SK-N-SH (cell line): ENCODE results near the gene MSN. TPM values are rescaled to one million over a fixed set of nuclear protein-coding genes. Genes with fewer than 3 reads are reported as not detected.

ENCODE experiments used
- CTCF ChIA-PET: fragments of 300-600, 350-600 bp; formaldehyde crosslinking; extraction: SDS; loops from one replicate; lab custom pipeline; 2021; lab: Yijun Ruan, JAX
- POLR2A ChIA-PET: fragments of 350-600 bp; sonication (Branson Sonifier 250); formaldehyde crosslinking; extraction: SDS; loops from one replicate; lab custom pipeline; 2020; ENCODE audit warnings: antibody characterized with exemption, inconsistent platforms; lab: Yijun Ruan, JAX
- DNase-seq: peaks from one replicate; pipeline ENCODE4 v3.0.0; 2012
- H2AFZ ChIP-seq: fragments of 200-600 bp; sonication (generic); 2 replicates; pipeline ENCODE4 v1.8.1; 2016; ENCODE audit warnings: antibody characterized with exemption, mild to moderate bottlenecking, low read depth
- H3F3A ChIP-seq: fragments of 200-600 bp; sonication (generic); replicated peaks from 2 replicates; pipeline ENCODE3; 2016; ENCODE audit warnings: antibody characterized with exemption, mild to moderate bottlenecking; ENCODE audit not compliant: insufficient read depth
- H3K27ac ChIP-seq, 2 experiments: fragments of 200-500 bp in 1 of 2; fragments of 200-600 bp in 1 of 2; sonication (Bioruptor generic) in 1 of 2; sonication (generic), shearing (Covaris generic) in 1 of 2; 2 replicates each; pipeline versions ENCODE4 v1.5.1 to v1.6.1; 2014 to 2016; ENCODE audit warnings: low read depth in 2 of 2, inconsistent platforms in 1 of 2, low read length in 1 of 2, mild to moderate bottlenecking in 1 of 2, mixed read lengths in 1 of 2
- H3K27me3 ChIP-seq: fragments of 200-600 bp; sonication (generic), shearing (Covaris generic); 2 replicates; pipeline ENCODE4 v1.6.1; 2016; ENCODE audit warnings: mixed run types; ENCODE audit not compliant: insufficient read depth
- H3K36me3 ChIP-seq, 2 experiments: fragments of 200-500 bp in 1 of 2; fragments of 200-600 bp in 1 of 2; sonication (Bioruptor generic) in 1 of 2; sonication (generic) in 1 of 2; replicated peaks in 1 of 2; 2 replicates each; pipeline versions ENCODE3 to v1.5.1; 2014 to 2016; ENCODE audit warnings: low read length in 1 of 2, mild to moderate bottlenecking in 1 of 2; ENCODE audit not compliant: insufficient read depth in 2 of 2, control insufficient read depth in 1 of 2
- H3K4me1 ChIP-seq, 2 experiments: fragments of 200-500 bp in 1 of 2; fragments of 200-600 bp in 1 of 2; sonication (Bioruptor generic) in 1 of 2; sonication (generic), shearing (Covaris generic) in 1 of 2; 2 replicates each; pipeline versions ENCODE4 v1.5.1 to v1.6.1; 2014 to 2016; ENCODE audit warnings: low read depth in 1 of 2, low read length in 1 of 2, mixed run types in 1 of 2; ENCODE audit not compliant: insufficient read depth in 2 of 2, control insufficient read depth in 1 of 2
- H3K4me2 ChIP-seq: fragments of 200-600 bp; sonication (generic), shearing (Covaris generic); 2 replicates; pipeline ENCODE4 v1.6.1; 2017; ENCODE audit warnings: mixed run types
- H3K4me3 ChIP-seq, 2 experiments: fragments of 200-500 bp in 1 of 2; fragments of 200-600 bp in 1 of 2; sonication (Bioruptor generic) in 1 of 2; sonication (generic), shearing (Covaris generic) in 1 of 2; 2 replicates each; pipeline versions ENCODE4 v1.5.1 to v1.8.1; 2014 to 2016; ENCODE audit warnings: low read depth in 2 of 2, inconsistent platforms in 1 of 2, low read length in 1 of 2, mild to moderate bottlenecking in 1 of 2, mixed read lengths in 1 of 2, moderate library complexity in 1 of 2
- H3K79me2 ChIP-seq: fragments of 200-600 bp; sonication (generic); 2 replicates; pipeline ENCODE4 v1.8.1; 2017; ENCODE audit warnings: mild to moderate bottlenecking; ENCODE audit not compliant: insufficient read depth
- H3K9ac ChIP-seq: fragments of 200-600 bp; sonication (generic); 2 replicates; pipeline ENCODE4 v1.6.1; 2017; ENCODE audit warnings: mixed run types
- H3K9me2 ChIP-seq: fragments of 200-600 bp; sonication (generic); 2 replicates; pipeline ENCODE4 v1.6.1; 2017; ENCODE audit warnings: mixed run types
- H3K9me3 ChIP-seq: fragments of 200-600 bp; sonication (generic); 2 replicates; pipeline ENCODE4 v1.6.1; 2017; ENCODE audit warnings: mixed run types, mild to moderate bottlenecking, moderate library complexity
- H4K20me1 ChIP-seq: fragments of 200-600 bp; sonication (generic); 2 replicates; pipeline ENCODE4 v1.6.1; 2017; ENCODE audit warnings: mild to moderate bottlenecking, mixed run types; ENCODE audit not compliant: insufficient read depth
- CHD2 ChIP-seq: fragments of 150-350 bp; IDR thresholded peaks from 2 replicates; pipeline ENCODE4 v1.6.1; 2018; ENCODE audit warnings: low read length; ENCODE audit not compliant: partially characterized antibody
- ELF1 ChIP-seq: IDR thresholded peaks from 2 replicates; pipeline ENCODE4 v1.4.0; 2012
- EZH2phosphoT487 ChIP-seq: fragments of 200-600 bp; sonication (generic); IDR thresholded peaks from 2 replicates; pipeline ENCODE4 v1.6.1; 2017; ENCODE audit warnings: low read depth, mixed run types, mild to moderate bottlenecking, antibody characterized with exemption, moderate library complexity, borderline replicate concordance
- FOSL2 ChIP-seq: IDR thresholded peaks from 2 replicates; pipeline ENCODE4 v1.4.0; 2012; ENCODE audit warnings: low read depth, mild to moderate bottlenecking, moderate library complexity, borderline replicate concordance
- FOXM1 ChIP-seq: IDR thresholded peaks from 2 replicates; pipeline ENCODE4 v1.4.0; 2012; ENCODE audit warnings: low read depth, mild to moderate bottlenecking
- GABPA ChIP-seq: IDR thresholded peaks from 2 replicates; pipeline ENCODE4 v1.4.0; 2012; ENCODE audit warnings: low read depth, mild to moderate bottlenecking
- GATA2 ChIP-seq: sonication (generic); formaldehyde crosslinking; IDR thresholded peaks from 2 replicates; pipeline ENCODE4 v1.5.0; 2020; ENCODE audit warnings: mild to moderate bottlenecking, missing genetic modification reagents
- MXI1 ChIP-seq: IDR thresholded peaks from 2 replicates; pipeline ENCODE4 v1.6.1; 2012; ENCODE audit warnings: mild to moderate bottlenecking, low read depth, low read length, improper control_type of control experiment
- NFIC ChIP-seq: IDR thresholded peaks from 2 replicates; pipeline ENCODE4 v1.4.0; 2012; ENCODE audit warnings: borderline replicate concordance
- NRF1 ChIP-seq: IDR thresholded peaks from 2 replicates; pipeline ENCODE4 v1.6.1; 2012; ENCODE audit warnings: low read depth, mild to moderate bottlenecking, low read length
- POLR2AphosphoS5 ChIP-seq: IDR thresholded peaks from 2 replicates; pipeline ENCODE4 v1.6.1; 2012; ENCODE audit warnings: low read depth, low read length
- RAD21 ChIP-seq: IDR thresholded peaks from 2 replicates; pipeline ENCODE4 v1.6.1; 2012; ENCODE audit warnings: mild to moderate bottlenecking, low read length
- TAF1 ChIP-seq: IDR thresholded peaks from 2 replicates; pipeline ENCODE4 v1.6.1; 2012; ENCODE audit warnings: low read depth, mild to moderate bottlenecking, low read length, moderate library complexity, borderline replicate concordance
- YY1 ChIP-seq: IDR thresholded peaks from 2 replicates; pipeline ENCODE4 v1.4.0; 2012; ENCODE audit warnings: low read depth, mild to moderate bottlenecking
- WGBS: methylation state at CpG from one replicate; pipeline ENCODE4 v1.1.6; 2017; ENCODE audit warnings: low lambda C conversion rate; 5-methylcytosine and 5-hydroxymethylcytosine counted together
- polyA plus RNA-seq, 3 experiments: library from polyadenylated mRNA; depleted of rRNA; stranded (reverse); fragments of >200 nt; gene quantifications; 2 replicates each; pipeline ENCODE4 v1.2.3, GENCODE V29; 2012
- TF ChIP-seq, protein P1 (sequence below): IDR thresholded peaks from 2 replicates; pipeline ENCODE4 v1.6.1; 2012; ENCODE audit warnings: mild to moderate bottlenecking, low read depth, low read length, moderate library complexity
- TF ChIP-seq, protein P2 (sequence below): IDR thresholded peaks from 2 replicates; pipeline ENCODE4 v1.4.0; 2012; ENCODE audit warnings: low read depth
- TF ChIP-seq, protein P3 (sequence below): IDR thresholded peaks from 2 replicates; pipeline ENCODE4 v1.4.0; 2012; ENCODE audit warnings: low read depth, borderline replicate concordance
- TF ChIP-seq, protein P4 (sequence below): fragments of 200-600 bp; sonication (generic); IDR thresholded peaks from 2 replicates; pipeline ENCODE4 v1.6.1; 2017; ENCODE audit warnings: antibody characterized with exemption, mild to moderate bottlenecking, moderate library complexity
- TF ChIP-seq, protein P5 (sequence below): IDR thresholded peaks from 2 replicates; pipeline ENCODE4 v1.4.0; 2012; ENCODE audit warnings: low read depth, borderline replicate concordance

MSN gene
- polyA plus RNA-seq, 1 of the 3 experiments (the other 2 are of a cell fraction): 189 TPM

DNA sequence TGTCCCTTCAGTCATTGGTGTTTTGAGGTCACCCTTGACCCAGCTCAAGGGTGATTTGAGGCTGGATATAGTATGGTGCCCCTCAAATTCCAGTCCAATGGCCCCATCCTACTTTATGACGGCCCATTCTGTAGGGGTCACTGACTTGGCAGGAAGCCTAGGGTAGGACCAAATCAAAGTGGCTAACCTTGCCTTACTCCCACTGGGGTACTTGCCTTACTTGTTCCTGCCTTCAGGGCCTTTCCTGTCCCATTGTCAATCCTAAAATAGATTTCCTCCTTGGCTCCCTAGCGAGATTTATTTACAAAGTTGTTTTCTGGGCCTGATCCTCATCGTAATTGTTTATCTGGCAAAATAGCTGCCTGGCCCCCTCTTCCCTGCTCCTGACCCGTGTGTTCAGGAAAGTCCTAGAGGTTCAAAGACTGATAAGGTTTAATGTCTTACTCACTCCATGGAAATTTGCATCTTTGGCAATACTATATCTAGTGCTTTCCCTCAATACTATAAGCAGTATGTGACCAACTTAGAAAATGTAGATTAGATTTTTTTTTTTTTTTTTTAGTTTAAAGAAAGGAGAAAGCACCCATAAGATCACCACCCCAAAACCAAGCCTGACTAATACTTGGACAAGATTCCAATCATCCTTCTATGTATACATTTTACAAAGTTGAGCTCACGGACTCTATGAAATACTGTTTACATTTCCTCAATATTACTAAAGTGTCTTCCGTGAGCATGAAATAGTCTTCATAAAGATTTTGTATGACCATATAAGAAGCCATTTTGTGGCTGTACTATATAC, 44.8 kb downstream of the MSN start:
- no peaks in the 10 kb centered on the region for H3K27me3 ChIP-seq
- POLR2A ChIA-PET: no interaction called here
- H3K9me3 ChIP-seq: no peaks in the 10 kb centered on the region
- WGBS: 50% methylated on average over 6 of the region's 6 CpGs
- no peak overlapping the region for H3K27ac ChIP-seq
- peaks cover 96% of the 10 kb centered on the region for H4K20me1 ChIP-seq
- TF ChIP-seq, protein P1, sequence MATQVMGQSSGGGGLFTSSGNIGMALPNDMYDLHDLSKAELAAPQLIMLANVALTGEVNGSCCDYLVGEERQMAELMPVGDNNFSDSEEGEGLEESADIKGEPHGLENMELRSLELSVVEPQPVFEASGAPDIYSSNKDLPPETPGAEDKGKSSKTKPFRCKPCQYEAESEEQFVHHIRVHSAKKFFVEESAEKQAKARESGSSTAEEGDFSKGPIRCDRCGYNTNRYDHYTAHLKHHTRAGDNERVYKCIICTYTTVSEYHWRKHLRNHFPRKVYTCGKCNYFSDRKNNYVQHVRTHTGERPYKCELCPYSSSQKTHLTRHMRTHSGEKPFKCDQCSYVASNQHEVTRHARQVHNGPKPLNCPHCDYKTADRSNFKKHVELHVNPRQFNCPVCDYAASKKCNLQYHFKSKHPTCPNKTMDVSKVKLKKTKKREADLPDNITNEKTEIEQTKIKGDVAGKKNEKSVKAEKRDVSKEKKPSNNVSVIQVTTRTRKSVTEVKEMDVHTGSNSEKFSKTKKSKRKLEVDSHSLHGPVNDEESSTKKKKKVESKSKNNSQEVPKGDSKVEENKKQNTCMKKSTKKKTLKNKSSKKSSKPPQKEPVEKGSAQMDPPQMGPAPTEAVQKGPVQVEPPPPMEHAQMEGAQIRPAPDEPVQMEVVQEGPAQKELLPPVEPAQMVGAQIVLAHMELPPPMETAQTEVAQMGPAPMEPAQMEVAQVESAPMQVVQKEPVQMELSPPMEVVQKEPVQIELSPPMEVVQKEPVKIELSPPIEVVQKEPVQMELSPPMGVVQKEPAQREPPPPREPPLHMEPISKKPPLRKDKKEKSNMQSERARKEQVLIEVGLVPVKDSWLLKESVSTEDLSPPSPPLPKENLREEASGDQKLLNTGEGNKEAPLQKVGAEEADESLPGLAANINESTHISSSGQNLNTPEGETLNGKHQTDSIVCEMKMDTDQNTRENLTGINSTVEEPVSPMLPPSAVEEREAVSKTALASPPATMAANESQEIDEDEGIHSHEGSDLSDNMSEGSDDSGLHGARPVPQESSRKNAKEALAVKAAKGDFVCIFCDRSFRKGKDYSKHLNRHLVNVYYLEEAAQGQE: no peak
- TF ChIP-seq, all 33 proteins: peak for 0
- Histone ChIP-seq H2AFZ (no peak overlapping the region), H3F3A (no peaks in the 10 kb centered on the region), H3K4me1 (no peaks in the 10 kb centered on the region), H3K4me3 (no peak overlapping the region), H3K36me3 (no peaks in the 10 kb centered on the region), H3K9ac (no peak overlapping the region), H3K4me2 (no peak overlapping the region), H3K9me2 (no peaks in the 10 kb centered on the region), H3K79me2 (peaks cover 96% of the 10 kb centered on the region)
- CTCF ChIA-PET: no interaction called here
- DNase-seq: no peak

DNA sequence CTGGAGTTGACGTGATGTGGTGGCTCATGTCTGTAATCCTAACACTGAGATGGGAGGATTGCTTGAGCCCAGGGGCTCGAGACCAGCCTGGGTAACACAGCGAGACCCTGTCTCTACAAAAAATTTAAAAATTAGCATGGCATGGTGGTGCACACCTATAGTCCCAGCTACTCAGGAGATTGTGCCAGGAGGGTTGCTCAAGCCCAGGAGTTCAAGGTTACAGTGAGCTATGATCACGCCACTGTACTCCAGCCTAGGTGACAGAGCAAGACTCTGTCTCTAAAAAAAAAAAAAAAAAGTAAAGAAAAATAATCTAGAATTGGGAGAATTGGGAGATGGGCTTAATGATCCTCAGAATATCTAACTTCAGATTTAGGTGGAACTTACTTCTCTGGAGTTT, 51.1 kb downstream of the MSN start:
- CTCF ChIA-PET: no interaction called here
- POLR2A ChIA-PET: no interaction called here
- TF ChIP-seq, protein P2, sequence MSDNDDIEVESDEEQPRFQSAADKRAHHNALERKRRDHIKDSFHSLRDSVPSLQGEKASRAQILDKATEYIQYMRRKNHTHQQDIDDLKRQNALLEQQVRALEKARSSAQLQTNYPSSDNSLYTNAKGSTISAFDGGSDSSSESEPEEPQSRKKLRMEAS: no peak
- TF ChIP-seq NRF1: no peak
- TF ChIP-seq MXI1: no peak
- TF ChIP-seq RAD21: no peak
- no peak for TF ChIP-seq CHD2
- no peak for TF ChIP-seq GABPA
- TF ChIP-seq NFIC: no peak
- no peak for TF ChIP-seq GATA2 (CRISPR knock-in tag)
- no peak for TF ChIP-seq TAF1
- no peak for TF ChIP-seq ELF1
- TF ChIP-seq, protein P3, sequence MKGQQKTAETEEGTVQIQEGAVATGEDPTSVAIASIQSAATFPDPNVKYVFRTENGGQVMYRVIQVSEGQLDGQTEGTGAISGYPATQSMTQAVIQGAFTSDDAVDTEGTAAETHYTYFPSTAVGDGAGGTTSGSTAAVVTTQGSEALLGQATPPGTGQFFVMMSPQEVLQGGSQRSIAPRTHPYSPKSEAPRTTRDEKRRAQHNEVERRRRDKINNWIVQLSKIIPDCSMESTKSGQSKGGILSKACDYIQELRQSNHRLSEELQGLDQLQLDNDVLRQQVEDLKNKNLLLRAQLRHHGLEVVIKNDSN: no peak
- no peak for TF ChIP-seq YY1
- no peak for TF ChIP-seq POLR2AphosphoS5
- TF ChIP-seq FOXM1: no peak
- no peak for TF ChIP-seq FOSL2
- TF ChIP-seq, protein P4, sequence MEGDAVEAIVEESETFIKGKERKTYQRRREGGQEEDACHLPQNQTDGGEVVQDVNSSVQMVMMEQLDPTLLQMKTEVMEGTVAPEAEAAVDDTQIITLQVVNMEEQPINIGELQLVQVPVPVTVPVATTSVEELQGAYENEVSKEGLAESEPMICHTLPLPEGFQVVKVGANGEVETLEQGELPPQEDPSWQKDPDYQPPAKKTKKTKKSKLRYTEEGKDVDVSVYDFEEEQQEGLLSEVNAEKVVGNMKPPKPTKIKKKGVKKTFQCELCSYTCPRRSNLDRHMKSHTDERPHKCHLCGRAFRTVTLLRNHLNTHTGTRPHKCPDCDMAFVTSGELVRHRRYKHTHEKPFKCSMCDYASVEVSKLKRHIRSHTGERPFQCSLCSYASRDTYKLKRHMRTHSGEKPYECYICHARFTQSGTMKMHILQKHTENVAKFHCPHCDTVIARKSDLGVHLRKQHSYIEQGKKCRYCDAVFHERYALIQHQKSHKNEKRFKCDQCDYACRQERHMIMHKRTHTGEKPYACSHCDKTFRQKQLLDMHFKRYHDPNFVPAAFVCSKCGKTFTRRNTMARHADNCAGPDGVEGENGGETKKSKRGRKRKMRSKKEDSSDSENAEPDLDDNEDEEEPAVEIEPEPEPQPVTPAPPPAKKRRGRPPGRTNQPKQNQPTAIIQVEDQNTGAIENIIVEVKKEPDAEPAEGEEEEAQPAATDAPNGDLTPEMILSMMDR: no peak
- no peak for TF ChIP-seq EZH2phosphoT487
- TF ChIP-seq, protein P5, sequence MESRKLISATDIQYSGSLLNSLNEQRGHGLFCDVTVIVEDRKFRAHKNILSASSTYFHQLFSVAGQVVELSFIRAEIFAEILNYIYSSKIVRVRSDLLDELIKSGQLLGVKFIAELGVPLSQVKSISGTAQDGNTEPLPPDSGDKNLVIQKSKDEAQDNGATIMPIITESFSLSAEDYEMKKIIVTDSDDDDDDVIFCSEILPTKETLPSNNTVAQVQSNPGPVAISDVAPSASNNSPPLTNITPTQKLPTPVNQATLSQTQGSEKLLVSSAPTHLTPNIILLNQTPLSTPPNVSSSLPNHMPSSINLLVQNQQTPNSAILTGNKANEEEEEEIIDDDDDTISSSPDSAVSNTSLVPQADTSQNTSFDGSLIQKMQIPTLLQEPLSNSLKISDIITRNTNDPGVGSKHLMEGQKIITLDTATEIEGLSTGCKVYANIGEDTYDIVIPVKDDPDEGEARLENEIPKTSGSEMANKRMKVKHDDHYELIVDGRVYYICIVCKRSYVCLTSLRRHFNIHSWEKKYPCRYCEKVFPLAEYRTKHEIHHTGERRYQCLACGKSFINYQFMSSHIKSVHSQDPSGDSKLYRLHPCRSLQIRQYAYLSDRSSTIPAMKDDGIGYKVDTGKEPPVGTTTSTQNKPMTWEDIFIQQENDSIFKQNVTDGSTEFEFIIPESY: no peak

More for the DNA sequence above, 51.1 kb downstream of the MSN start:
- peaks cover 98% of the 10 kb centered on the region for H4K20me1 ChIP-seq
- no peak overlapping the region for H3K9ac ChIP-seq
- no peak overlapping the region for H3K4me3 ChIP-seq
- no peak for DNase-seq
- no peak overlapping the region for H2AFZ ChIP-seq
- no peak overlapping the region for H3K27ac ChIP-seq
- H3K4me1 ChIP-seq: no peaks in the 10 kb centered on the region
- H3K9me2 ChIP-seq: no peaks in the 10 kb centered on the region
- no peaks in the 10 kb centered on the region for H3K27me3 ChIP-seq
- H3K36me3 ChIP-seq: peaks cover 0 to 4% of the 10 kb centered on the region in 2 experiments
- no peak overlapping the region for H3K4me2 ChIP-seq
- peaks cover 98% of the 10 kb centered on the region for H3K79me2 ChIP-seq
- WGBS: 60% methylated on average over 4 of the region's 4 CpGs
- no peaks in the 10 kb centered on the region for H3F3A ChIP-seq
- no peaks in the 10 kb centered on the region for H3K9me3 ChIP-seq
